Measurements from ENCODE around the gene SLC17A9. TPM values are rescaled to one million over a fixed set of nuclear protein-coding genes. Genes with fewer than 3 reads are reported as not detected.

The SLC17A9 gene
- total RNA-seq, 1 experiment from 2014 or later, result 37.6 TPM

DNA sequence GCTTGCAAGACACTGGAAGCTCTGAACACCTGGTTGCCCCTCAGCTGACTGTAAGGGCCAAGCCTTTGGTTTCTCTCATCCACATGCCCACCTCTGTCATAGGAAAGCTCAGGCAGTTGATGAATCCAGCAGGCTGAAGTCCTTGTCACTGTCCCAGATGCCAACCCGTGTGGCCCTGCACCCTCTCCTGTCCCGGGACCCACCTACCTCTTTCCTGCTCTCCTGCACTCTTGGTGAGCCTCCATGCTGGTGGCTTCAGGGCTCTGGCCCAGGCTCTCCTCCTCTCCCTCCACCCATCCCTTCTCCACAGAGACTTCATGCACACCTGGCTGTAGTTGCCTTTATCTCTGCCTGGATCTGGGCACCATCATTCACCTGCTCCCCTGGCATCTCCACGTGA is 18.5 kb upstream of the SLC17A9 start:
- ChIA-PET RAD21 (ENCODE audit: low non-redundant PET in 1 of 2, low total read pairs in 2 of 2, uncharacterized antibody in 2 of 2, unreplicated experiment in 2 of 2) (no interaction called here), CTCF (no interaction called here), POLR2A (no interaction called here)
- TF ChIP-seq EGR1 (IDR thresholded peaks at IDR 0.05; ENCODE audit: low read depth) (no peak), CEBPB (IDR thresholded peaks at IDR 0.05; ENCODE audit: low read depth) (no peak), SIN3A (IDR thresholded peaks at IDR 0.05; ENCODE audit: low read depth) (no peak), ZNF274 (IDR thresholded peaks at IDR 0.05; ENCODE audit: low read depth, low read length) (no peak), RAD21 (IDR thresholded peaks at IDR 0.05; ENCODE audit: low read depth) (no peak), FOSL1 (IDR thresholded peaks at IDR 0.05; ENCODE audit: low read depth) (no peak), CBX3 (IDR thresholded peaks at IDR 0.05; ENCODE audit: low read depth) (no peak), SP1 (IDR thresholded peaks at IDR 0.05; ENCODE audit: low read depth) (no peak), JUND (IDR thresholded peaks at IDR 0.05) (no peak), MAX (IDR thresholded peaks at IDR 0.05) (no peak)
- TF ChIP-seq, protein P1, sequence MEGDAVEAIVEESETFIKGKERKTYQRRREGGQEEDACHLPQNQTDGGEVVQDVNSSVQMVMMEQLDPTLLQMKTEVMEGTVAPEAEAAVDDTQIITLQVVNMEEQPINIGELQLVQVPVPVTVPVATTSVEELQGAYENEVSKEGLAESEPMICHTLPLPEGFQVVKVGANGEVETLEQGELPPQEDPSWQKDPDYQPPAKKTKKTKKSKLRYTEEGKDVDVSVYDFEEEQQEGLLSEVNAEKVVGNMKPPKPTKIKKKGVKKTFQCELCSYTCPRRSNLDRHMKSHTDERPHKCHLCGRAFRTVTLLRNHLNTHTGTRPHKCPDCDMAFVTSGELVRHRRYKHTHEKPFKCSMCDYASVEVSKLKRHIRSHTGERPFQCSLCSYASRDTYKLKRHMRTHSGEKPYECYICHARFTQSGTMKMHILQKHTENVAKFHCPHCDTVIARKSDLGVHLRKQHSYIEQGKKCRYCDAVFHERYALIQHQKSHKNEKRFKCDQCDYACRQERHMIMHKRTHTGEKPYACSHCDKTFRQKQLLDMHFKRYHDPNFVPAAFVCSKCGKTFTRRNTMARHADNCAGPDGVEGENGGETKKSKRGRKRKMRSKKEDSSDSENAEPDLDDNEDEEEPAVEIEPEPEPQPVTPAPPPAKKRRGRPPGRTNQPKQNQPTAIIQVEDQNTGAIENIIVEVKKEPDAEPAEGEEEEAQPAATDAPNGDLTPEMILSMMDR (IDR thresholded peaks at IDR 0.05 in 2 of 3, conservative IDR thresholded peaks at IDR 0.05 in 1 of 3; ENCODE audit: borderline replicate concordance in 1 of 3, insufficient read depth in 1 of 3, low read depth in 2 of 3, low read length in 2 of 3), result no peak
- TF ChIP-seq, protein P2, sequence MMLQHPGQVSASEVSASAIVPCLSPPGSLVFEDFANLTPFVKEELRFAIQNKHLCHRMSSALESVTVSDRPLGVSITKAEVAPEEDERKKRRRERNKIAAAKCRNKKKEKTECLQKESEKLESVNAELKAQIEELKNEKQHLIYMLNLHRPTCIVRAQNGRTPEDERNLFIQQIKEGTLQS (IDR thresholded peaks at IDR 0.05), result no peak
- no peaks in the 10 kb centered on the region for H3K9me3 ChIP-seq (ENCODE audit: control insufficient read depth in 1 of 2, insufficient read depth in 1 of 2, low read depth in 1 of 2, low read length in 2 of 2)
- no peak overlapping the region for H3K9ac ChIP-seq (ENCODE audit: low read length)
- peaks cover 9 to 28% of the 10 kb centered on the region in 2 experiments; a peak in 2 of 4 replicates for H3K36me3 ChIP-seq (ENCODE audit: control insufficient read depth in 1 of 2, insufficient read depth in 2 of 2, low read length in 2 of 2)
- H2AFZ ChIP-seq (ENCODE audit: low read depth, low read length, poor library complexity, severe bottlenecking), result no peak overlapping the region
- H3K4me1 ChIP-seq (ENCODE audit: control insufficient read depth in 1 of 2, insufficient read depth in 2 of 2, low read length in 2 of 2), result peaks cover 9 to 46% of the 10 kb centered on the region in 2 experiments
- DNase-seq (ENCODE audit: low read depth, low spot score) (no peak), ATAC-seq (no peak)
- no peaks in the 10 kb centered on the region for H3K27me3 ChIP-seq (ENCODE audit: insufficient read depth, low read length)
- no peak overlapping the region for H3K4me3 ChIP-seq (replicated peaks in 1 of 2; ENCODE audit: low read depth in 1 of 2, low read length in 2 of 2)
- BruUV-seq (replicated peaks), result no TSS peak
- H4K20me1 ChIP-seq (ENCODE audit: insufficient read depth), result peaks cover 22% of the 10 kb centered on the region; the same call in 1 of the 2 replicates
- intact Hi-C loops (cut with micrococcal nuclease), result no loop called here
- H3K79me2 ChIP-seq (ENCODE audit: insufficient read depth, low read length), result peaks cover 95% of the 10 kb centered on the region
- no peak overlapping the region for H3K27ac ChIP-seq (ENCODE audit: low read depth, low read length)
- H3K9me2 ChIP-seq (ENCODE audit: insufficient read depth), result no peaks in the 10 kb centered on the region
- H3K4me2 ChIP-seq (ENCODE audit: low read length), result no peak overlapping the region
